ENCODE measurements around the gene FOXP1.

DNA sequence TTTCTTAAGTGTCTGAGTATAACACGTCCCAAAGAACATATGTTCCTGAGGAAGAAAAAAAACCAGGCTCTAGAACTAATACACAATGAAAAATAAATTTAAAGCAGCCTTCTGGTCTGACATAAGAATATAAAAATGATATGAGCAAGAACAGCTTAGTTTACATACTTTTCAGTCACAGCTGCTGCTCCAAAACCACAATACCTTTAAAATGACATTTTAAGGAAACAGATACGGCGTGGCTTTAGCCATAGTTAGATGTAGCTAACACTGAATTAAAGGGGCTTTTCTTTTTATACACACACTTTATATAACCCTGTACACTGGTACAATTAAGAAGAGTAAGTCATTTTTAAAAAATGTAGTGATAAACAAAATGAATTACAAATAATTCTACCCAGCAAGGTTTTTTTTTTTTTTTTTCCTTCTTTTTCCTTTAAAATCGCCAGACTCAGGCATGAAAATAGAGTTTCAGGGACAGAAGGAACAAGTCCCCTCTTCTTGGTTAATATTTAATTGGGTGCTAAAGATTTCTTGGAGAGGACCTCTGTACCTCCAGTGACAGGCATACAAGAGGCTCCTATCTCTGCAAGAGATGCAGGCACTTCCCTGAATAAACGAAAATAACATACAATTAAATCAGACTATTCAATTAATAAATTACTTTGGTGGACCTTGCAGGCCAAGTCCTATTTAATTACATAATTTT, 265.6 kb downstream of the FOXP1 start:
- TF ChIP-seq ARHGAP35 (CRISPR knock-in tag; IDR thresholded peaks at IDR 0.05; ENCODE audit: borderline replicate concordance) (no peak), MAZ (IDR thresholded peaks at IDR 0.05; ENCODE audit: borderline replicate concordance, low read depth, low read length) (no peak), MAZ (CRISPR knock-in tag; IDR thresholded peaks at IDR 0.05; ENCODE audit: low read depth) (no peak), MAFF (IDR thresholded peaks at IDR 0.05; ENCODE audit: low read depth, low read length) (no peak), SP1 (IDR thresholded peaks at IDR 0.05) (no peak), SP1 (CRISPR knock-in tag; IDR thresholded peaks at IDR 0.05) (no peak)
- TF ChIP-seq, protein P1, sequence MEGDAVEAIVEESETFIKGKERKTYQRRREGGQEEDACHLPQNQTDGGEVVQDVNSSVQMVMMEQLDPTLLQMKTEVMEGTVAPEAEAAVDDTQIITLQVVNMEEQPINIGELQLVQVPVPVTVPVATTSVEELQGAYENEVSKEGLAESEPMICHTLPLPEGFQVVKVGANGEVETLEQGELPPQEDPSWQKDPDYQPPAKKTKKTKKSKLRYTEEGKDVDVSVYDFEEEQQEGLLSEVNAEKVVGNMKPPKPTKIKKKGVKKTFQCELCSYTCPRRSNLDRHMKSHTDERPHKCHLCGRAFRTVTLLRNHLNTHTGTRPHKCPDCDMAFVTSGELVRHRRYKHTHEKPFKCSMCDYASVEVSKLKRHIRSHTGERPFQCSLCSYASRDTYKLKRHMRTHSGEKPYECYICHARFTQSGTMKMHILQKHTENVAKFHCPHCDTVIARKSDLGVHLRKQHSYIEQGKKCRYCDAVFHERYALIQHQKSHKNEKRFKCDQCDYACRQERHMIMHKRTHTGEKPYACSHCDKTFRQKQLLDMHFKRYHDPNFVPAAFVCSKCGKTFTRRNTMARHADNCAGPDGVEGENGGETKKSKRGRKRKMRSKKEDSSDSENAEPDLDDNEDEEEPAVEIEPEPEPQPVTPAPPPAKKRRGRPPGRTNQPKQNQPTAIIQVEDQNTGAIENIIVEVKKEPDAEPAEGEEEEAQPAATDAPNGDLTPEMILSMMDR (CRISPR knock-in tag; IDR thresholded peaks at IDR 0.05) = no peak
- TF ChIP-seq, protein P2, sequence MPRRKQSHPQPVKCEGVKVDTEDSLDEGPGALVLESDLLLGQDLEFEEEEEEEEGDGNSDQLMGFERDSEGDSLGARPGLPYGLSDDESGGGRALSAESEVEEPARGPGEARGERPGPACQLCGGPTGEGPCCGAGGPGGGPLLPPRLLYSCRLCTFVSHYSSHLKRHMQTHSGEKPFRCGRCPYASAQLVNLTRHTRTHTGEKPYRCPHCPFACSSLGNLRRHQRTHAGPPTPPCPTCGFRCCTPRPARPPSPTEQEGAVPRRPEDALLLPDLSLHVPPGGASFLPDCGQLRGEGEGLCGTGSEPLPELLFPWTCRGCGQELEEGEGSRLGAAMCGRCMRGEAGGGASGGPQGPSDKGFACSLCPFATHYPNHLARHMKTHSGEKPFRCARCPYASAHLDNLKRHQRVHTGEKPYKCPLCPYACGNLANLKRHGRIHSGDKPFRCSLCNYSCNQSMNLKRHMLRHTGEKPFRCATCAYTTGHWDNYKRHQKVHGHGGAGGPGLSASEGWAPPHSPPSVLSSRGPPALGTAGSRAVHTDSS (CRISPR knock-in tag; conservative IDR thresholded peaks at IDR 0.05) = no peak
- TF ChIP-seq, protein P3, sequence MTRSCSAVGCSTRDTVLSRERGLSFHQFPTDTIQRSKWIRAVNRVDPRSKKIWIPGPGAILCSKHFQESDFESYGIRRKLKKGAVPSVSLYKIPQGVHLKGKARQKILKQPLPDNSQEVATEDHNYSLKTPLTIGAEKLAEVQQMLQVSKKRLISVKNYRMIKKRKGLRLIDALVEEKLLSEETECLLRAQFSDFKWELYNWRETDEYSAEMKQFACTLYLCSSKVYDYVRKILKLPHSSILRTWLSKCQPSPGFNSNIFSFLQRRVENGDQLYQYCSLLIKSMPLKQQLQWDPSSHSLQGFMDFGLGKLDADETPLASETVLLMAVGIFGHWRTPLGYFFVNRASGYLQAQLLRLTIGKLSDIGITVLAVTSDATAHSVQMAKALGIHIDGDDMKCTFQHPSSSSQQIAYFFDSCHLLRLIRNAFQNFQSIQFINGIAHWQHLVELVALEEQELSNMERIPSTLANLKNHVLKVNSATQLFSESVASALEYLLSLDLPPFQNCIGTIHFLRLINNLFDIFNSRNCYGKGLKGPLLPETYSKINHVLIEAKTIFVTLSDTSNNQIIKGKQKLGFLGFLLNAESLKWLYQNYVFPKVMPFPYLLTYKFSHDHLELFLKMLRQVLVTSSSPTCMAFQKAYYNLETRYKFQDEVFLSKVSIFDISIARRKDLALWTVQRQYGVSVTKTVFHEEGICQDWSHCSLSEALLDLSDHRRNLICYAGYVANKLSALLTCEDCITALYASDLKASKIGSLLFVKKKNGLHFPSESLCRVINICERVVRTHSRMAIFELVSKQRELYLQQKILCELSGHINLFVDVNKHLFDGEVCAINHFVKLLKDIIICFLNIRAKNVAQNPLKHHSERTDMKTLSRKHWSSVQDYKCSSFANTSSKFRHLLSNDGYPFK (CRISPR knock-in tag; IDR thresholded peaks at IDR 0.05; ENCODE audit: borderline replicate concordance) = no peak
- TF ChIP-seq, protein P4, sequence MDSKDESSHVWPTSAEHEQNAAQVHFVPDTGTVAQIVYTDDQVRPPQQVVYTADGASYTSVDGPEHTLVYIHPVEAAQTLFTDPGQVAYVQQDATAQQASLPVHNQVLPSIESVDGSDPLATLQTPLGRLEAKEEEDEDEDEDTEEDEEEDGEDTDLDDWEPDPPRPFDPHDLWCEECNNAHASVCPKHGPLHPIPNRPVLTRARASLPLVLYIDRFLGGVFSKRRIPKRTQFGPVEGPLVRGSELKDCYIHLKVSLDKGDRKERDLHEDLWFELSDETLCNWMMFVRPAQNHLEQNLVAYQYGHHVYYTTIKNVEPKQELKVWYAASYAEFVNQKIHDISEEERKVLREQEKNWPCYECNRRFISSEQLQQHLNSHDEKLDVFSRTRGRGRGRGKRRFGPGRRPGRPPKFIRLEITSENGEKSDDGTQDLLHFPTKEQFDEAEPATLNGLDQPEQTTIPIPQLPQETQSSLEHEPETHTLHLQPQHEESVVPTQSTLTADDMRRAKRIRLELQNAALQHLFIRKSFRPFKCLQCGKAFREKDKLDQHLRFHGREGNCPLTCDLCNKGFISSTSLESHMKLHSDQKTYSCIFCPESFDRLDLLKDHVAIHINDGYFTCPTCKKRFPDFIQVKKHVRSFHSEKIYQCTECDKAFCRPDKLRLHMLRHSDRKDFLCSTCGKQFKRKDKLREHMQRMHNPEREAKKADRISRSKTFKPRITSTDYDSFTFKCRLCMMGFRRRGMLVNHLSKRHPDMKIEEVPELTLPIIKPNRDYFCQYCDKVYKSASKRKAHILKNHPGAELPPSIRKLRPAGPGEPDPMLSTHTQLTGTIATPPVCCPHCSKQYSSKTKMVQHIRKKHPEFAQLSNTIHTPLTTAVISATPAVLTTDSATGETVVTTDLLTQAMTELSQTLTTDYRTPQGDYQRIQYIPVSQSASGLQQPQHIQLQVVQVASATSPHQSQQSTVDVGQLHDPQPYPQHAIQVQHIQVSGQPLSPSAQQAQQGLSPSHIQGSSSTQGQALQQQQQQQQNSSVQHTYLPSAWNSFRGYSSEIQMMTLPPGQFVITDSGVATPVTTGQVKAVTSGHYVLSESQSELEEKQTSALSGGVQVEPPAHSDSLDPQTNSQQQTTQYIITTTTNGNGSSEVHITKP (CRISPR knock-in tag; IDR thresholded peaks at IDR 0.05; ENCODE audit: low read depth) = no peak
